HG03139 (cell line): ENCODE results near the gene ABCF2.

ENCODE experiments used
- ATAC-seq: cut with Tn5 transposase; IDR thresholded peaks from one replicate; pipeline ENCODE4 v1.9.1; 2021; ENCODE audit not compliant: unreplicated experiment

ABCF2 gene

DNA sequence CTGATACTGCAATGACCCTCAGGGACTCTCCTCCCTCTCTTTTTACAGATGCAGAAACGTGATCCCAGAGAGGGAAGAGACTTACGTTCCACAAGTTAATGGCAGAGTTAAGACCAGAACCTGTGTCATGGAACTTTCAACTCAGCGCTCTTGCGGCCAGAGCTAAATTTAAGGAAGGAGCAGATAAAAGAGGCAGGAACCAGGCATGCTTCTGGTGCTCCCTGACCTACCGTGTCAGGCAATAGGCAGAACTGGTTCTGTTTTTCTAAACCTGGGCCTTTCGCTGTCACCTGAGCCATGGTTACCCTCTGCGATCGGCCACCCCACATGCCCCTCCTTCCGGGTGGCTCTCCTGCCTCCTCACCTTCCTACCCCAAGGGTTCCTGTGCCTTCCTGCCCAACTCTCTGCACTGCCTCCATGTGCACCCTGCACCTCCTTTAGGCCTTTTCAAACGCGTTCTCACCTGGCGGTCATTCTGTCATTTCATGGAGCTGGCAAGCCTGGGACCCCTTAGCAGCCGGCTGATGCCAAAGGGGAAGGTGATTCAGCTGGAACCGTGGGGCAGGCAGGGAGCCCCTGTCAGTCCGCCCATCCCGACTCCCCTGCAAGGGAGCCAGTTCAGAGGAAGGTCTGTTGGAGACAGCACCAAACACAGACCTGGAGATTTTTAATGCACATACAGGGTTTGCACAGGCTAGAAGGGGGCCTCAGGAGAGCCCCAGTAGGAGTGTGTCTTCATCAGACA lies 51.8 kb downstream of the ABCF2 start:
- no peak for ATAC-seq

DNA sequence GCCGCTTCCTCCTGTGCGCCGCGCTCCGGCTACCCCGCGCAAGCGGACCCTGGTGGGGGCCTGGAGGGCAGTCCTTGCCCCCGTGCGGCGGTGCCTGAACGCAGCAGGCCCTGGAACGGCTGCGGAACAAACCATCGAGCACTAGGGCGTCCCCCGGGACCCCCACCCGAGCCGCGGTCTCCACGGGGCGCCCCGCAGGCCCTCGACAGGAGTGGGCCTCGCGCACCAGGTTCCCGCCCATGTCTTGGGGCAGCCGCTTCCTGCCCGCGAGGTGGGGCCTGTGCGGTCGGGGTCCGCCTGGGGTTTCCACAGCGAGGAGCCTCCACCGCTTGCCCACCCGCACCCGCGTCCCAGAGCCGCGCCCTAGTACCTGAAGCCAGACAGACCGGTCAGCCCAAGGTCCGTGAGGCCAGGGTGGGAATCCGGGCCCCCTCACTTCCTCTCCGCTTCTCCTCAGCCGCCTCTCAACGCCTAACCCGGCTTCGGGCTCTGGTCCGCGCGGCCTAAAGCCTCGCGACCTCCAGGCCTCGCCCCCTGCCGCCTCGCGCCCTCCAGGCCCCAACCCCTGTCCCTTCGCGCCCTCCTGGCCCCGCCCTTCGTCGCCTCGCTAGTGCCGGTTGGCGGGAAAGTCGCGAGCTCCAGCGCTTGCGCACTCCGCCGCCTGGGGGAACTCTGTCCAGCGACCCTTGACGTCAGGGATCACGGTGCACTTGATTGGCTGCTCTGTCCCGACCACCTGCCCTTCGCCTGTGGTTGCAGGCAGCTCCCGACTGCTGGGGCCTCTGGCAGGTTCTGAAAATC lies 52.6 kb downstream of the ABCF2 start:
- ATAC-seq = no peak

DNA sequence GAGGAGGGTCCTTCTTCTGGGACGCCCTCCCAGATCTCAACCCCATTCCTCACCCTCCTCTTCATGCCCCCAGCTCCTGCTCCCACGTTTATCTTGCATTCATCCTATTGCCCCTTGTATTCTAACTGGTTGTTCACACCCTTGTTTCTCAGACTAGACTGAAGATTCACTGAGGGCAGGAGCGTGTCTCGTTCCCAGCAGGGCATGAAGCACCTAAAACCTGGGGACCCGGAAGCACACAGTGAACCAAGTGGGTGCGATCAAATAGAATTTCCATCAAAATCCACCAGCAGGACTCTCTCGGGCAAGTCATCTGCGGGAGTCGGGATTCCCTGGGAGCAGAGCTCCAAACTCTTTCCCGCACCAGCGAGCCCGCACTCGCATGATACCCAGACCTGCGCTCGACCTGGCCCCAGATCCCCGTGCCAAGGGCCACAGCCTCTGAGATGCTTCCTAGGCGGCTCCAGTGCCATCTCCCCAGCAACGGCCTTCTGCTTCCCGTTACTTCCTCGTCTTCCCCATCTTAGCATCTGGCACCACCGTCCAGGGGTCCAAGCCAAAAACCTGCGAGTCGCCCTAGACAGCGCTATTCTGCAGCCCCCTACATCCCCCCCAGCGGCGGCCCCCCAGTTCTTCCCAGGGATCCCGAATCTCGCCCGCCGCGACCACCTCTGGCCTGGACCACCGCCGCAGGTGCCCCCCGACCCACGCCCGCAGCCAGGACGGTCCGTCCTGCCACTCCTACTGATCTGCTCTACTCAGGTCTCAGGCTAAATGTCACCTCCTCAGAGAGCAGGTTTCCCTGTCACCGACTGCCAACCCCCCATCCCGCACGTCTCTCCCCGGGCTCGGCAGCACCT lies 53.4 kb downstream of the ABCF2 start:
- ATAC-seq = no peak

DNA sequence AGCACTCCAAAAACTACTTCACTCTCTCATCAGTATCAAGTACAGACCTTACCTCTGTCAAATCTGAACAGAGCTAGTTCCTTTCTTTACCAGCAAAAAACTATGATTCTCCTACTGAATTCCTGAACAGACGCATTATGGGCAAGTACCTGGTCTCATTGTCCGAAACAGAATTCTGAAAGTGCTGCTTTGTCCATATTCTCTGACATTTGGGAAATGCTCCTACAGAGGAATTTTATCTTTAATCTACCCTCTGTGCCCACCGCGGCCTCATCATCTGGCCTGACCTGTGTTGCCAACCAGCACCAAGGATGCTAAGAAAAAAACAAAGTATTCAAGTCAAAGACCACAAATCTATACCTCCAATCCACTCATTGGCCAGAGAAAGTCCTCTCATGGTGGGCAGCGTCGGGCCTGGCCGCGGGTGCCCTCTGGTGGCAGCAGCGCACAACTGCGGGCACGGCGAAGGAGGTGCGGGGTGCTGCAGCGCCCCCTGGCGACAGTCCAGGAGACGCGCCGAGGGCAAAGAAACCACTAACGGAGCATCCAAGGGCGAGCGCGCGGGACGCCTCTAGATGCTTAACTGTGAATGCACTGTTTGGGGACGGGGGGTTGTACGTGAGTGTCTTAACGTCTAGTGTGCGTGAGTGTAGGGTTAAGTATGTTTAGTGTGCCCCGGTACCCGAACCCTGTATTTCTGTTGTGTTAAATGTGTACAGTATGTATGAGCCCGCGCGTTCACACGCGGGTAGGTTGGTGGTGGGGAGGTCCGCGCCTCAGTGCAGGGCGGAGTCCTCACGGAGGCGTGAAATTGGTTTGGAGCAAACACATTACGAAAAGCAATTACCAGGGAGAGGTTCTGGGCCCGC lies 54.5 kb downstream of the ABCF2 start:
- no peak for ATAC-seq

DNA sequence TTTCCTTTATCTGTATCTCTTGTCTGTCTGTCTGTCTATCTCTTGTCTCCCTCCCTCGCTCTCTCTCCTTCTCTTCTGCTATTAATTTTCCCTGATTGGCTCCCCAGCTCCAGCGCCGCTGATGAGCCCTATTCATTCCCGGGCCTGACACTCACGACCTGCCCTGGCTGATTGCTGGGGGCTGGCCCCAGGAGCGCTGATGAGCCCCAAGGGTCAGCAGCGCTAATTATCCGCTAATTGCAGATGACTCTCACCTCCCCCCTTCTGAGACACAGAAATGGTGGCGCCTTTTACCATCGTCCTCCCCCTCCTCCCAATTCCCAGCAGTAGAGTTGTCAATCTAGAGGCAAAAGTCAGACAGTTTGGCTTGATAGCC lies 58.2 kb downstream of the ABCF2 start:
- ATAC-seq = no peak

DNA sequence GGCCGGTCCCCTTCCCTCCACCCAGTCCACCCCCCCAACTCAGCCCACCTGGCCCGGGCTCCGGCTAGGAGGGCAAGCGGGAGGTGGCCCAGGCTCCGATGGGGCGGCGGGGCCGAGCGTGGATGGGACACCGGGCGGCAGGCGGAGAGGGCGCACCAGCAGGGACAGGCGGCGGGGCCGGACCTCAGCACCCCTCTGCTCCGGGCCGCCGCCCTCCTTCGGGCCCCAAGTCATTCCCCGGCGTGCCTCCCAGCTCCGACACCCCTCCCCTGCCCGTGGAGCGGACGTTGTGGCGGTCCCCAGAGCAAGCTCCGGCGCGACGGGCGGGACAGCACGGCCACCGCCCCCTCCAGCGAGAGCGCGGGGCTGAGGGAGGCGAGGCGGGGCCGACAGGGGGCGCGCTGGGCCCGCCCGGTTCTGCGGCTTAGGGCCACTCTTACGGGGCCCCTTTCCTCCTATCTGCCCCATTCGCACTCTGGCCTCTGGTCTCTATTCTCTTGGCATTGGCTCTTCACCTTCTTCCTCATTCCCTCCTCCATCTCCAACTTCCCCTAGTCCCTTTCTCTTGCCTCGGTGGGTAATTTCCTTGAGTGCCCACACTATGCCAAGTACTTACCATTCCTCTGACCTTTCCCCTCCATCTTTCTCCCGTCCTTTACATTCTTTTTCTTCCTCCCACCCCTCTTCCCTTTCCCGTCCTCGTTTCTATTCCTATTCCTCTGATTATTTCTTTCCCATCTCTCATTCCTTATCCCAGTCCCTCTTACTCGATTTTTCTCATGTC lies 58.8 kb downstream of the ABCF2 start:
- ATAC-seq = no peak

DNA sequence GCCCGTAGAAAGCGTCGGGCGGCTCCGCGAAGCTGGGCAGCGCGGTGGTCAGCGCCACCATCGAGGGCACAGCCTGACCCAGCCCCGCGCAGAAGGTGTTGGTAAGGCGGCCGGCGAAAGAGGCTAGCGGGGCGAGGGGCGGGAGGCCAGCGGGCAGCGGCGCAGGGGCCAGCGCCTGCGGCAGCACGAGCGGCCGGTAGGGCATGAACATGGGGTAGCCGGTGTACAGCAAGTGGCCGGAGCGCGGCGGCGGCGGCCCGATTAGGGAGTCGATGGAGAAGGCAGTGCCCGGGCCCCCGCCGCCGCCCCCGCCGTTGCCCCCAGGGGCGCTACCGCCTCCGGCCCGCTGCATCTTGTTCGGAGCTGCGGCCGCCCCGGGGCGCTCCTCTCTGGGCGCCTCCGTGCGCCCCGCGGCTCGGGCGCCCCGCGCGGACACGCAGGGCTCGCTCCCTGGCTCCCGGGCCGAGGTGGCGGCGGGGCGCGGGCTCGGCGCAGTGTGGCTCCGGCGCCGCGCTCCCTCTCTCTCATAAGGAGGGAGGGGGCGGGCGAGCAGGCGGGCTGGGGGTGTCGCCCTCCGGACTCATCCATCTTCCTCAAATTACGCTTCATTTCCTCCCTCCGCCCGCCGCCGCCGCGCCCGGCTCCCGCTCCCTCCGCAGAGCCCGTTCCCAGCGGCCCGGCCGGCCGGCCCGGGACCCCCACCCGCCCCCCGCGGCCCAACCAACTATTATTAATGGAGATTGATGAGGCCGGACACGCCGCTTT lies 59.6 kb downstream of the ABCF2 start, which contains the start of gene GBX1:
TSS of gene GBX1 (minus strand) at position 498 of the 765 bp plus-strand sequence. CDS start at position 352, 146 bp downstream.
- ATAC-seq = no peak

DNA sequence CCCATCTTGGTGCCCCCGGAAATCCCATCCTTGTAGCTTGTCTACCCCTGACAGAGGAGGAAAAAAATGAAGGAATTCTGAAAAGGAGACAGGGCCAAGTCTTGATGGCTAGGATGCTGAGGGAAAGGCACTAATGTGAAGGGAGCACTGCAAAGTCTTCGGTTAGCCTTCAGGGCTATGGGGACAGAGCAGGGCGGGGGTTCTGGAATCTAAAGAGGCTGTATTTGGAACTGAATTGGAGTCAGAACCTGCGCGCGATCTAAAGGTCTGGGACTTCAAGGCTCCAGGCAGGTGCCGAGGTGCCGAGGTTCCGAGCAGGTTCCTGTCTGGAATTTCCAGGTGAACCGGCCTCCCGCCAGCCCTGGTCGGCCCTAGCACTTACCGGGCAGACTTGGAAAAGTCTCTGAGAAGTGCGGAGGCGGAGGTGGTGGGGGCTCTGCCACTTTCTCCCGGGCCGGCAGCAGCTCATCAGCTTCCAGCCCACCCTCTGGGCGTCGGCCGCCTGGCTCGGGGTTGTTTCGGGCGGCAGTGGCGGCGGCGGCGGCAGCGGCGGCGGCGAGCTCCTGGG lies 60.3 kb downstream of the ABCF2 start:
- ATAC-seq = no peak
